SJCRH30 (cell line): ENCODE results near the gene PIEZO1. TPM values are rescaled to one million over a fixed set of nuclear protein-coding genes. Genes with fewer than 3 reads are reported as not detected.

Experiments used
- DNase-seq, 2 experiments: peaks; one replicate each; pipeline ENCODE4 v3.0.0-alpha.2; 2015 to 2020
- H3K27ac ChIP-seq: fragments of 250-450 bp; sonication (Bioruptor Pico); 2 replicates; pipeline ENCODE4 v1.5.1; 2020; ENCODE audit warnings: mild to moderate bottlenecking, moderate library complexity
- H3K27me3 ChIP-seq: fragments of 250-450 bp; sonication (Bioruptor Pico); 2 replicates; pipeline ENCODE4 v1.5.1; 2020; ENCODE audit warnings: mild to moderate bottlenecking, moderate library complexity
- H3K36me3 ChIP-seq: fragments of 250-450 bp; sonication (Bioruptor Pico); 2 replicates; pipeline ENCODE4 v1.5.1; 2020; ENCODE audit warnings: mild to moderate bottlenecking, moderate library complexity
- H3K4me1 ChIP-seq: fragments of 250-450 bp; sonication (Bioruptor Pico); 2 replicates; pipeline ENCODE4 v1.5.1; 2020; ENCODE audit warnings: mild to moderate bottlenecking, moderate library complexity
- H3K4me3 ChIP-seq: fragments of 250-450 bp; sonication (Bioruptor Pico); 2 replicates; pipeline ENCODE4 v1.5.1; 2020; ENCODE audit warnings: mild to moderate bottlenecking, moderate library complexity
- H3K9me3 ChIP-seq: fragments of 250-450 bp; sonication (Bioruptor Pico); replicated peaks from 2 replicates; pipeline ENCODE4 v1.5.1; 2020; ENCODE audit warnings: mild to moderate bottlenecking, moderate library complexity
- total RNA-seq: library from RNA; depleted of rRNA; stranded (reverse); fragments of >200 nt; shearing (Covaris generic); gene quantifications from 2 replicates; pipeline ENCODE4 v1.2.3, GENCODE V29; 2014

PIEZO1 gene
- total RNA-seq, 1 experiment from 2014 or later: 28.1 TPM

DNA sequence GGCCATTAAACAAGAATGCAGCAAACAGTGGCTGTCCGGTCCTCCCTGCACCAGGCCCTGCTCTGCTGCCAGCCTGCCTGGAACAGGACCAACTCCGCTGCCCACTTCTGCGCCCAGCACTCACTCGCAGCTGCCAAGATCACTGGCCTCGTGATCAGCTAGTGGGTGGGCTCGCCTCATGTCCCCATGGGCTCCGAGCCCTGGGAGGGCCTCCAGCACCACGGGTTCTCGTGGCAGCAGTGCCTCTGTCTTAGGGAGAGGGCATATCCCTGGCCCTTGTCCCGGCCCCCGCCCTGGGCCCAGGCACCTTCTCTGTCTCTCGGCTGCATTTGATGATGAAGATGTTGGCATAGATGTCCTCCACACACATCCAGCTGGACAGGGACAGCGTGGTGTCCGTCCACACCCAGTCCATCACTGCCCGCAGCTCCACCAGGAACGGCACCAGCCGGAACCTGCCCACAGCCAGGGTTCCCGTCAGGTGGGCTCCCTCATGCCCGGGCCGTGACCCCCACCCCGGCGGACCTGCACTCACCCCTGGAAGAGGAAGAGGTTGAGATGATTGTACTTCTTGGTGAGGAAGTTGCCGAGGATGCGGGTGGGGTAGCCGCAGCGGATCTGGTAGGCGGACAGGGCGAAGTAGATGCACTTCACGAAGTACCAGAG, 65.6 kb downstream of the PIEZO1 start:
- Histone ChIP-seq H3K9me3 (no peaks in the 10 kb centered on the region), H3K36me3 (peaks cover 14% of the 10 kb centered on the region; the same call in 1 of the 2 replicates), H3K4me3 (no peak overlapping the region), H3K4me1 (no peaks in the 10 kb centered on the region), H3K27ac (no peak overlapping the region), H3K27me3 (no peaks in the 10 kb centered on the region)
- DNase-seq: no peak

GRCh38 chr16:88718178-88718577, 66.8 kb downstream of the PIEZO1 start:
- Histone ChIP-seq H3K36me3 (peaks cover 14% of the 10 kb centered on the region; the same call in 1 of the 2 replicates), H3K4me3 (no peak overlapping the region), H3K27me3 (no peaks in the 10 kb centered on the region), H3K4me1 (no peaks in the 10 kb centered on the region), H3K9me3 (no peaks in the 10 kb centered on the region), H3K27ac (no peak overlapping the region)
- no peak for DNase-seq

DNA sequence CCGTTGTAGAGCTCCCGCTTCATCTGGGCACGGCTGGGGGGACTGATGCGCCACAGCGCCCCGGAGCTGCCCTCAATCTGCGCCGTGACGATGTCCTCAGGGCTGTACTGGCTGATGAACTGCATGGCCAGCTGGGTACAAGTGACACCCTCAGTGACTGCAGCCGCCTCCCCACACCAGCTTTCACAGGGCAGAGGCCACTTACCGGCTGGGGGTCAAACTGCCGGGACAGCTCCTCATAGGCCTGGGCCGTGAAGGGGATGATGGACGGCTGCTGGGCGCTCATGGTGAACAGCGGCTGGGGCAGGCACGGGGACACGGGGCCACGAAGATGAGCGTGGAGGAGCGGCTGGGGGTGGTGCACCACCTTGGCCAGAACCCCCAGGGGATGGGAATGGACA, 68.4 kb downstream of the PIEZO1 start:
- Histone ChIP-seq H3K4me3 (no peak overlapping the region), H3K27ac (no peak overlapping the region), H3K9me3 (no peaks in the 10 kb centered on the region), H3K27me3 (no peaks in the 10 kb centered on the region), H3K4me1 (no peaks in the 10 kb centered on the region), H3K36me3 (peaks cover 14% of the 10 kb centered on the region; the same call in 1 of the 2 replicates)
- DNase-seq: no peak

DNA sequence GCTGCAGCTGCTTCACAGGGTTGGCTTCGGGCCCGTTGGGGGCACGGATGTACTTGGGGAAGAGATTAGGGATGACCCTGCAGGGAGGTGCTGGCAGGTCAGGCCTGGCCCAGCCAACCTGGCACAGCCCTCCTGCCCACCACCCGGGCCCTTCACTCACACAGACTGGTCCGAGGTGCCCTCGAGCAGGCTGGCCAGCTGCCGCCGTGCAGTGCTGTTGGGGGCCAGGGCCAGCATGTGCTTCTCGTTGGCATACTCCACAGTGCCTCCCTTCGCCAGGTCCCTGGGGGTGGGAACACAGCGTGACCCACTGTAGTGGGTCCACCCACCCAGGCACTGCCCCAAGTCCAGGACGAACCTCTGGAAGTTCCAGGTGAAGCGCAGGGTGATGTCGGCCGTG, 68.8 kb downstream of the PIEZO1 start:
- Histone ChIP-seq H3K27me3 (no peaks in the 10 kb centered on the region), H3K9me3 (no peaks in the 10 kb centered on the region), H3K4me1 (no peaks in the 10 kb centered on the region), H3K27ac (no peak overlapping the region), H3K4me3 (no peak overlapping the region), H3K36me3 (peaks cover 14% of the 10 kb centered on the region; the same call in 1 of the 2 replicates)
- DNase-seq: no peak

- Histone ChIP-seq H3K27ac (no peak overlapping the region), H3K9me3 (no peaks in the 10 kb centered on the region), H3K4me1 (no peaks in the 10 kb centered on the region), H3K27me3 (no peaks in the 10 kb centered on the region), H3K36me3 (peaks cover 14% of the 10 kb centered on the region; the same call in 1 of the 2 replicates), H3K4me3 (no peak overlapping the region)
- no peak for DNase-seq
These were observed 69.5 kb downstream of the PIEZO1 start for GRCh38 chr16:88715312-88716190.

DNA sequence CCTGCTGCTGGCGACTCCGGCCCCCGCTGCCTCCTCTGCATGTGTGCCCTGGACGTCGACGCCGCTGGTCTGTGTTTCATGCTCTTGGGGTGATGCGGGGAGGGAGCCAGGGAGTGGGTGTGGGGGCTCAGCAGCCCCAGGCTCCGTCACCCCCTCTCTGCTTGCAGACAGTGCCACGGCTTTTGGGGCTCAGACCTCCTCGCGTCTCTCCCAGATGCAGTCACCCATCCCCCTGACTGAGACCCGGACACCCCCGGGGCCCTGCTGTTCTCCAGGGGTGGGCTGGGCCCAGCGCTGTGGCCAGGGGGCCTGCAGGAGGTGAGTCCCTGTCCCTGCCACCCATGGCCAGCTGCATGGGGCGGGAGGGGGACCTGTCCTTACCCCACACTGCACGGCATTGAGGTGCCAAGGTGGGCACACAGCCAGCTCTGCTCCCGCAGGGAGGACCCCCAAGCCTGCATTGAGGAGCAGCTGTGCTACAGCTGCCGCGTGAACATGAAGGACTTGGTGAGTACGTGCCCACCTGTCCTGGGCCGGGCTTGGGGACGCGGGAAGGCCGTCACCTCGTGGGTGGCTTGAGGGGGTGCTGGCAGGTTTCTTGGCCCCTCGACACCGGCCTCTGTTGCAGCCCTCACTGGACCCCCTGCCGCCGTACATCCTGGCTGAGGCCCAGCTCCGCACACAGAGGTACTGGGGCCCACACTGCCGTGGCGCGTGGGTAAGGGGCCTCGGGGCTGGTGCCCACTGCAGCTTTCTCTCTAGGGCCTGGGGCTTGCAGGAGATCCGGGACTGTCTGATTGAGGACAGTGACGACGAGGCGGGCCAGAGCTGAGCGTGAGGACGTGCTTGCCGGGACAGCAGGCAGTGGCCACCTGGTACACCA, 70.4 kb downstream of the PIEZO1 start:
- no peaks in the 10 kb centered on the region for H3K4me1 ChIP-seq
- peaks cover 10% of the 10 kb centered on the region; the same call in 1 of the 2 replicates for H3K36me3 ChIP-seq
- no peaks in the 10 kb centered on the region for H3K9me3 ChIP-seq
- no peak overlapping the region for H3K27ac ChIP-seq
- no peaks in the 10 kb centered on the region for H3K27me3 ChIP-seq
- DNase-seq: no peak
- H3K4me3 ChIP-seq: no peak overlapping the region

DNA sequence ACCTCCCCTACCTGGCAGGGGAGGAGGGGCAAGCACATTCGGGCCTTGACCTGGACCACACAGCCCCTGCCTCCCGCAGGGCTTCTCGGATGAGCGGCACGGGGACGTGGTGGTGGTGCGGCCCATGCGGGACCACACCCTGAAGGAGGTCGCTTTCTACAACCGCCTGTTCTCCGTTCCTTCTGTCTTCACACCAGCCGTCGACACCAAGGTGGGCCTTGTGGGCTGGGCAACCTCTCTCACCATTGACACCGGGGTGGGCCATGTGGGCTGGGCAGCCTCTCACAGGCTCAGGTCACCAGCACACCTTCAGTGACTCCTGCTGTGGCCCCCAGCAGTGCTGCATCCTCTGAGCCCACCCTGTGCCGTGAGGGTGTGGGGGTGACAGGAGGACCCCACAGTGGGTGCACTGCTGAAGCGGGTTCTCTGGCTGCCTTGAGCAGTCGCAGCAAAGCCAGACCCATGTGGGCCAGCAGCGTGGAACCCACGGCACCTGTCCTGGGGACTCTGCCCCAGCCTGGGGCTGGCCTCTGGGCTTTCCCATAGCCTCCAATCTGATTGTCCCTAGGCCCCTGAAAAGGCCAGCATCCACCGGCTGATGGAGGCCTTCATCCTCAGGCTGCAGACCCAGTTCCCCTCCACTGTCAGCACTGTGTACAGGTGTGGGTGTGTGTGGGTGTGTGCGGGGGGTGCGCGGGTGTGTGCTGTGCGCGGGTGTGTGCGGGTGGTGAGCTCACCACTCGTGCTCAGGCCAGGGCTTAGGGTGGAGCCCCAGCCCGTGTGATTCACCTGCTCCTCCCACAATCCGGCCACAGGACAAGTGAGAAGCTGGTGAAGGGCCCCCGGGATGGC, 71.2 kb downstream of the PIEZO1 start:
- H3K4me1 ChIP-seq: no peaks in the 10 kb centered on the region
- H3K36me3 ChIP-seq: peaks cover 8% of the 10 kb centered on the region; the same call in 1 of the 2 replicates
- no peak overlapping the region for H3K27ac ChIP-seq
- H3K4me3 ChIP-seq: no peak overlapping the region
- no peak for DNase-seq
- no peaks in the 10 kb centered on the region for H3K9me3 ChIP-seq
- H3K27me3 ChIP-seq: no peaks in the 10 kb centered on the region

- H3K27ac ChIP-seq: no peak overlapping the region
- H3K4me1 ChIP-seq: no peaks in the 10 kb centered on the region
- H3K27me3 ChIP-seq: no peaks in the 10 kb centered on the region
- H3K9me3 ChIP-seq: no peaks in the 10 kb centered on the region
- no peak overlapping the region for H3K4me3 ChIP-seq
- DNase-seq: no peak
- peaks cover 5% of the 10 kb centered on the region; the same call in 1 of the 2 replicates for H3K36me3 ChIP-seq
These were observed 72.0 kb downstream of the PIEZO1 start for GRCh38 chr16:88713054-88713453.

DNA sequence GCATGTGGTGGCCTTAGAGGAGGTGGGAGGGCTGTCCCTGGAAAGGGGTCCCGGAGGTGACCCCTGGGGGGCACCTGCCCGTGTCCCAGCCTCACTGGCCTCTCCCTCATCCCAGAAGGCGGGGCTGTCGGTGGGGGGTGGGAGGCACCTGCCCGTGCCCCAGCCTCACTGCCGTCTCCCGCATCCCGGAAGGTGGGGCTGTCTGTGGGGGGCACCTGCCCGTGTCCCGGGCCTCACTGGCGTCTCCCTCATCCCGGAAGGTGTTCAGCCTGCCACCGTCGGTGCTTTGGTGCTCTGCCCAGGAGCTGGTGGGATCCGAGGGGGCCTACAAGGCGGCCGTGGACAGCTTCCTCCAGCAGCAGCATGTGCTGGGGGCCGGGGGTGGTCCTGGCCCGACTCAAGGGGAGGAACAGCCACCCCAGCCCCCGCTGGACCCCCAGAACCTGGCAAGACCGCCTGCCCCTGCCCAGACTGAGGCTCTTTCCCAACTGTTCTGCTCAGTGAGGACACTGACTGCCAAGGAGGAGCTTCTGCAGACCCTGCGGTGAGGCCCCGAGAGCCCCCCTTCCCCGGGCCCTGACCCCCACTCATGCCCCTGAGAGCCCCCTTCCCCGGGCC, 72.5 kb downstream of the PIEZO1 start:
- Histone ChIP-seq H3K27ac (no peak overlapping the region), H3K27me3 (no peaks in the 10 kb centered on the region), H3K4me3 (no peak overlapping the region), H3K36me3 (peaks cover 5% of the 10 kb centered on the region; the same call in 1 of the 2 replicates), H3K9me3 (no peaks in the 10 kb centered on the region), H3K4me1 (no peaks in the 10 kb centered on the region)
- no peak for DNase-seq

DNA sequence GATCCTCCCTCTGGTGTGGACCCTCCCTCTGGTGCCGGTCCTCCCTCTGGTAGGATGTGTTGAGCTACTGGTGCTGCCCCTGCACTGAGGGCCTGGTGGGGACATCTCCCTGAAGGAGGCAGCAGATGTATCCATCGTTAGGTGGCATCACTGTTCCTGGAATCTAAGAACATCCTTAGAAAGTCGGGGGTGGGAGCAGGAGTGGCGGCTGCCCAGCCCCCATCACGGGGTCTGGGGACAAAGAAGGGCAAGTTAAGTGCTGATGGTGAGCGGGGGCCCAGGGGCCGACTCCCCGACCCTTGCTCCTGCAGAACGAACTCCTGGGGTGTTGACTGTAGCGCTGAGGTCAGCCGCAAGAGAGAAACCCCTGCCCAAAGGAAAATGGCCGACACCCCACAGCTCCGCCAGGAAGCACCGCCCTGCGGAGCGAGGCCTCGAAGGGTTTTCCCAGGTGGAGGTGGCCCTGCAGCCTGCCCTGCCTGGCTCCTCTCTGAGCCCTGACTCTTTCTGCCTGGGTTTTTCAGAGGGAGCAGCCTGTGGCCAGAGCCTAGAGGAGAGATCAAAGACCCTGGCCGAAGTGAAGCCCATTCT, 73.2 kb downstream of the PIEZO1 start:
- H3K9me3 ChIP-seq: no peaks in the 10 kb centered on the region
- H3K4me3 ChIP-seq: no peak overlapping the region
- no peaks in the 10 kb centered on the region; the same call in 1 of the 2 replicates for H3K4me1 ChIP-seq
- peaks cover 5% of the 10 kb centered on the region; the same call in 1 of the 2 replicates for H3K36me3 ChIP-seq
- no peak for DNase-seq
- H3K27ac ChIP-seq: no peak overlapping the region
- no peaks in the 10 kb centered on the region for H3K27me3 ChIP-seq

DNA sequence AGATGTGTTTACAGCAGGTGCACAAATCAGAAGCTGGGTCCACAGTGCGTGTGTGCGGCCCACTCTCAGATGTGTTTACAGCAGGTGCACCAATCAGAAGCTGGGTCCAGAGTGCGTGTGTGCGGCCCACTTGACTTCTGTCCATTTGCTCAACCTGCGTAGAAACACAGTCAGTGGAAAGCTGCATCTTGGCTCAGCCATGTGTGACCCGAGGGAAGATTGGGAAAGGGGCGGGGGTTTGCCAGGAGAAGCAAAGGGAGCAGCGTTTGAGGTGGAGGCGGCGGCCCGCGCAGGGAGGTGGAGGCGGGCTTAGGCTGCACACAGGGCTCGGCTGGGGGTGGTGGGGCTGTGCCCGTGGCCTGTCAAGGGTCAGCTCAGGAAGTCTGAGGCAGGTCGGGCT, 74.5 kb downstream of the PIEZO1 start:
- Histone ChIP-seq H3K27ac (no peak overlapping the region), H3K9me3 (no peaks in the 10 kb centered on the region), H3K4me3 (no peak overlapping the region), H3K4me1 (no peaks in the 10 kb centered on the region; the same call in 1 of the 2 replicates), H3K27me3 (no peaks in the 10 kb centered on the region), H3K36me3 (0 out of 2 replicates have a peak, but pooled peaks cover 2% of the 10 kb centered on the region)
- DNase-seq: no peak

GRCh38 chr16:88706965-88707826, 77.8 kb downstream of the PIEZO1 start:
- no peak overlapping the region for H3K27ac ChIP-seq
- no peak for DNase-seq
- peak overlapping the region; percentile 97 for H3K4me3 ChIP-seq
- H3K4me1 ChIP-seq: no peaks in the 10 kb centered on the region; the same call in 1 of the 2 replicates
- H3K27me3 ChIP-seq: no peaks in the 10 kb centered on the region
- H3K9me3 ChIP-seq: no peaks in the 10 kb centered on the region
- H3K36me3 ChIP-seq: no peaks in the 10 kb centered on the region
